ENCODE measurements around the gene APC.
"Not testable (repeated sequence)": the region's sequence is repeated elsewhere in the genome, so short reads cannot be mapped to it uniquely, and the experiment has no call there.

The APC gene

GRCh38 chr5:112857866-112858265 lies 120.2 kb downstream of the APC start:
- no peak for DNase-seq (ENCODE audit: low spot score)

- not testable (repeated sequence) for DNase-seq (ENCODE audit: low spot score)
Observed at GRCh38 chr5:112860571-112860928, 122.9 kb downstream of the APC start.

- peak; percentile 92 for DNase-seq (ENCODE audit: low spot score)
Observed at GRCh38 chr5:112860929-112861637, 123.4 kb downstream of the APC start, which contains the start of gene SRP19. SRP19 (plus strand) TSS chr5:112861287; CDS start chr5:112861377, 90 bp downstream.

- no peak for DNase-seq (ENCODE audit: low spot score)
Observed at GRCh38 chr5:112861638-112861985, 123.9 kb downstream of the APC start.

- no peak for DNase-seq (ENCODE audit: low spot score)
Observed at GRCh38 chr5:112862085-112862484, 124.4 kb downstream of the APC start.

GRCh38 chr5:112863549-112863948 lies 125.9 kb downstream of the APC start:
- no peak for DNase-seq (ENCODE audit: low spot score)

- DNase-seq (ENCODE audit: low spot score): no peak
Observed at GRCh38 chr5:112865128-112865527, 127.4 kb downstream of the APC start.

- DNase-seq (ENCODE audit: low spot score): no peak
Observed at GRCh38 chr5:112866739-112867138, 129.1 kb downstream of the APC start.

GRCh38 chr5:112867411-112867810 lies 129.7 kb downstream of the APC start:
- no peak for DNase-seq (ENCODE audit: low spot score)

GRCh38 chr5:112869948-112870347 lies 132.3 kb downstream of the APC start:
- no peak for DNase-seq (ENCODE audit: low spot score)

GRCh38 chr5:112870966-112871365 lies 133.3 kb downstream of the APC start:
- no peak for DNase-seq (ENCODE audit: low spot score)

- no peak for DNase-seq (ENCODE audit: low spot score)
Observed at GRCh38 chr5:112876362-112876761, 138.7 kb downstream of the APC start.

GRCh38 chr5:112878101-112878500 lies 140.4 kb downstream of the APC start:
- DNase-seq (ENCODE audit: low spot score): no peak

- no peak for DNase-seq (ENCODE audit: low spot score)
Observed at GRCh38 chr5:112878760-112879159, 141.1 kb downstream of the APC start.

GRCh38 chr5:112880219-112880964 lies 142.7 kb downstream of the APC start:
- DNase-seq (ENCODE audit: low spot score): no peak

GRCh38 chr5:112883192-112883591 lies 145.5 kb downstream of the APC start:
- no peak for DNase-seq (ENCODE audit: low spot score)

GRCh38 chr5:112885001-112885400 lies 147.3 kb downstream of the APC start:
- DNase-seq (ENCODE audit: low spot score): no peak

GRCh38 chr5:112886975-112887374 lies 149.3 kb downstream of the APC start:
- no peak for DNase-seq (ENCODE audit: low spot score)

GRCh38 chr5:112892066-112892465 lies 154.4 kb downstream of the APC start:
- DNase-seq (ENCODE audit: low spot score): not testable (repeated sequence)

GRCh38 chr5:112892776-112893175 lies 155.1 kb downstream of the APC start:
- DNase-seq (ENCODE audit: low spot score): no peak

- DNase-seq (ENCODE audit: low spot score): no peak
Observed at GRCh38 chr5:112895682-112896081, 158.0 kb downstream of the APC start.

Measured in ecto neural progenitor cell (in vitro differentiated cells).